ENCODE measurements around the gene VAPA. TPM values are rescaled to one million over a fixed set of nuclear protein-coding genes. Genes with fewer than 3 reads are reported as not detected.
A peak's percentile ranks its signal among the peaks of the same experiment; 100 is the strongest.

Gene VAPA
- total RNA-seq, 3 donors from 2014 or later (not counting 1 experiment from before 2014, with no cell fraction given): 175 to 186 (median 182) TPM

DNA sequence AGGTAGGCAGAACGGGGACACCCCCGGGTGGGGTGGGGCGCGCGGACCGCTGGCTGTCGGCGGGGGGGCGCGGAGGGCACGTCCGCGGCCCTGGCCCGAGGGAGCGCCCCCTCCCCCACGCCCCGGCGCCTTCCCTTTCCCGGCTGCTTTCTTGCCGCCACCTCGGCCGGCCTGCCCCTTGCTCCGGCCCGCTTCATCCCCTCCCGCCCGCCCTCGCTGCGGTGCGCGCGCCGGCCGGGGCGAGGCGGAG is 443 bp downstream of the VAPA start:
- no peaks in the 10 kb centered on the region for H3K36me3 Mint-ChIP-seq
- TF ChIP-seq, protein P1, sequence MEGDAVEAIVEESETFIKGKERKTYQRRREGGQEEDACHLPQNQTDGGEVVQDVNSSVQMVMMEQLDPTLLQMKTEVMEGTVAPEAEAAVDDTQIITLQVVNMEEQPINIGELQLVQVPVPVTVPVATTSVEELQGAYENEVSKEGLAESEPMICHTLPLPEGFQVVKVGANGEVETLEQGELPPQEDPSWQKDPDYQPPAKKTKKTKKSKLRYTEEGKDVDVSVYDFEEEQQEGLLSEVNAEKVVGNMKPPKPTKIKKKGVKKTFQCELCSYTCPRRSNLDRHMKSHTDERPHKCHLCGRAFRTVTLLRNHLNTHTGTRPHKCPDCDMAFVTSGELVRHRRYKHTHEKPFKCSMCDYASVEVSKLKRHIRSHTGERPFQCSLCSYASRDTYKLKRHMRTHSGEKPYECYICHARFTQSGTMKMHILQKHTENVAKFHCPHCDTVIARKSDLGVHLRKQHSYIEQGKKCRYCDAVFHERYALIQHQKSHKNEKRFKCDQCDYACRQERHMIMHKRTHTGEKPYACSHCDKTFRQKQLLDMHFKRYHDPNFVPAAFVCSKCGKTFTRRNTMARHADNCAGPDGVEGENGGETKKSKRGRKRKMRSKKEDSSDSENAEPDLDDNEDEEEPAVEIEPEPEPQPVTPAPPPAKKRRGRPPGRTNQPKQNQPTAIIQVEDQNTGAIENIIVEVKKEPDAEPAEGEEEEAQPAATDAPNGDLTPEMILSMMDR (IDR thresholded peaks at IDR 0.05): no peak
- H3K4me1 Mint-ChIP-seq: peaks cover 26 to 27% of the 10 kb centered on the region in 2 donors
- H3K27me3 Mint-ChIP-seq (ENCODE audit: low read depth in 2 of 2): peaks cover 6 to 15% of the 10 kb centered on the region in 2 donors
- H3K9me3 Mint-ChIP-seq: no peaks in the 10 kb centered on the region
- Histone ChIP-seq H3K27me3 (ENCODE audit: control insufficient read depth, insufficient read depth, low read length) (no peaks in the 10 kb centered on the region), H3K36me3 (ENCODE audit: control insufficient read depth, insufficient read depth, low read length) (no peaks in the 10 kb centered on the region), H3K9me3 (ENCODE audit: control insufficient read depth, insufficient read depth, low read length) (peaks cover 2% of the 10 kb centered on the region), H3K4me1 (ENCODE audit: control insufficient read depth, insufficient read depth, low read length) (peaks cover 12% of the 10 kb centered on the region), H3K27ac (ENCODE audit: low read length) (peak overlapping the region; percentile 96), H3K4me3 (ENCODE audit: low read length) (peak overlapping the region; percentile 88)
- WGBS (ENCODE audit: insufficient coverage): under 1% methylated on average over 35 of the region's 35 CpGs
- DNase-seq (no peak), ATAC-seq (peak in 1 of 3 donors; percentile 4)
- intact Hi-C loops (cut with micrococcal nuclease): loop anchor here (5.0 to 10.0 kb wide), 6 partner anchors 299 to 1993 kb away; partner anchors contain the start of genes MPPE1, NAPG, NDUFV2 and PPP4R1
- peak overlapping the region; percentile 87 for H3K4me3 Mint-ChIP-seq
- H3K27ac Mint-ChIP-seq: peak overlapping the region; percentile 86 to 91

DNA sequence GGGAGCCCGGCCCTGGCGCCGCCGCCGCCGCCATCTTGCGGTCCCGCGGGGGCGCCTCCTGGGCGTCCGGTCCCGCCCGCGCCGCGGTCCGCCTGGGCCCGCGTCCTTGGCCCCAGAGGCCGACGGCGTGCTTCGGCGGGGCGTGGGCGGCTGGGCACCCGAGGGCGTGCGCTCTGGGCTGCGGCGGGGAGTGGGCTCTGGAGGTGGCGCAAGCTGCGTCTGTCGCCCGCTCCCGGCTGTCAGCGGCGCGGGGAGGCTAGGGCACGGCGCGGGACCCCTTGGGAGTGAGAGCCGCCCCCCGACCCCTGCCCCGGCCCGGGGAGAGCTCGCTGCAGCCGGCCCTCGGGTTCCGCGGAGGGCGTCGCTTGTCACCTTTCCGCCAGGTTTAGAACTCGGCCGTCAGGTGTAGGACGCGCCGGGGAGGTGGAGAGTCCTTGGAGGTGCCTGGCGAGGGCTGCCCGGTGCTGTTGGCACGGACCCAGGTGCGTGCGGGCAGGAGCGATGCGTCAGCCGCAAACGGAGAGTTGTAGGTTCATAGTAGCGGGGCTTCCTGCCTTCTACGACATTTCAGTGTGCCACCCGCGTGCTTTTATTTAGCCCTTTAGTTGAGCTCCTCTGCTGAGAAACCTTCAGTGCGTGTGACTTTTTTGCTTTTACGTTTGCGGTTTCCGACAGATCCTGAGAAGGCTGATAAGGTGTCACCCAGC is 921 bp downstream of the VAPA start:
- Mint-ChIP-seq H3K4me1 (peaks cover 26 to 27% of the 10 kb centered on the region in 2 donors), H3K27me3 (ENCODE audit: low read depth in 2 of 2) (peaks cover under 1 to 10% of the 10 kb centered on the region in 2 donors), H3K4me3 (peak overlapping the region; percentile 90), H3K27ac (peak overlapping the region; percentile 91), H3K36me3 (no peaks in the 10 kb centered on the region), H3K9me3 (no peaks in the 10 kb centered on the region)
- TF ChIP-seq, protein P1 (IDR thresholded peaks at IDR 0.05): no peak
- peak; percentile 20 to 34 (median 23) for ATAC-seq
- peak; percentile 74 to 91 for DNase-seq
- Histone ChIP-seq H3K4me1 (ENCODE audit: control insufficient read depth, insufficient read depth, low read length) (peaks cover 13% of the 10 kb centered on the region), H3K27me3 (ENCODE audit: control insufficient read depth, insufficient read depth, low read length) (no peaks in the 10 kb centered on the region), H3K4me3 (ENCODE audit: low read length) (peak overlapping the region; percentile 88), H3K9me3 (ENCODE audit: control insufficient read depth, insufficient read depth, low read length) (peaks cover 2% of the 10 kb centered on the region), H3K36me3 (ENCODE audit: control insufficient read depth, insufficient read depth, low read length) (no peaks in the 10 kb centered on the region), H3K27ac (ENCODE audit: low read length) (peak overlapping the region; percentile 96)
- under 1% methylated on average over 77 of the region's 77 CpGs for WGBS (ENCODE audit: insufficient coverage)
- intact Hi-C loops (cut with micrococcal nuclease): loop anchor here (5.0 to 10.0 kb wide), 6 partner anchors 300 to 1993 kb away; partner anchors contain the start of genes MPPE1, NAPG, NDUFV2 and PPP4R1

DNA sequence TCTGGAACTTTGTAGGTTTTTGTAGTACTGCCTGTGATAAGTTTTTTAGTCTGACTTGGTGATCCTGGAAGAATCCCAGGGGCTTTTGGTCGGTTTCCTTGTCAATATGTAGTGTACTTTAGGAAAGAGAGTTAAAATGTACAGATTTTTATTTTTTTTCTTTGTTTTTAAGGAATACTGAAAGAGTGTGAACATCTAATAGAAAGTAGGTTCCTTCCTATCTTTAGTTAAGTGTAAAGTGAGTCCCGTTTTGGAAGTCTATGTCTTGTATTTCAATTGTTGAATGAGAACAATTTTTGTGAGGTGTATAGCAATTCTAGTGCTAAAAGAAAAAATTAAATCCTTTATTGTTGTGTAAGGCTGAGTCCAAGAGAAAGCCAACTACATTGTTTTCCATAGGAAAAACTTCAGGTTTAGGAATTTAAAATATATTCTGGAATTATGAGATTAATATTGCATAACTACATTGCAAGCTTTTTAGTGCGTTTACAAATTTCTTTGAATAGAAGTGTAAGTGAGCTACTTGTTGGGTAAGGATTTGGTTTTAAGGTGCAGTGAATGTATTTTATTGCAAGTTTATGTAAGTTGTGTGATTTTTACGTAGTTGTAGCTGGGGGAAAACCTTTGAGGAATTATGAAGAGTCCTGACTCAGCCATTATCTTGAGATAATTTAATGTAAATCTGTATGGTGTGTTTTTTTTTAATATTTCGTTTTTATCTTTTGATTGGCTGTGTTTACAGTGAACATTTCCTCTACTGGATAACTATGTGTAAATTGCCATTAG is 1.7 kb downstream of the VAPA start:
- no peak for DNase-seq
- H3K4me3 ChIP-seq (ENCODE audit: low read length): peak overlapping the region; percentile 83
- H3K27me3 ChIP-seq (ENCODE audit: control insufficient read depth, insufficient read depth, low read length): no peaks in the 10 kb centered on the region
- H3K27ac ChIP-seq (ENCODE audit: low read length): peak overlapping the region; percentile 89
- intact Hi-C loops (cut with micrococcal nuclease): loop anchor here (10.0 kb wide), 3 partner anchors 301 to 811 kb away; partner anchors contain the start of genes NDUFV2, PPP4R1 and TWSG1
- H3K4me1 ChIP-seq (ENCODE audit: control insufficient read depth, insufficient read depth, low read length): peaks cover 18% of the 10 kb centered on the region
- WGBS (ENCODE audit: insufficient coverage): 15% methylated on average over 5 of the region's 5 CpGs
- TF ChIP-seq, protein P1 (IDR thresholded peaks at IDR 0.05): no peak
- peaks cover 2% of the 10 kb centered on the region for H3K9me3 ChIP-seq (ENCODE audit: control insufficient read depth, insufficient read depth, low read length)
- peaks cover 26 to 27% of the 10 kb centered on the region in 2 donors for H3K4me1 Mint-ChIP-seq
- H3K36me3 Mint-ChIP-seq: no peaks in the 10 kb centered on the region
- no peak for ATAC-seq
- H3K4me3 Mint-ChIP-seq: peak overlapping the region; percentile 90
- H3K9me3 Mint-ChIP-seq: no peaks in the 10 kb centered on the region
- H3K36me3 ChIP-seq (ENCODE audit: control insufficient read depth, insufficient read depth, low read length): no peaks in the 10 kb centered on the region
- H3K27ac Mint-ChIP-seq: peak overlapping the region; percentile 91
- peaks cover 0 to 3% of the 10 kb centered on the region in 2 donors for H3K27me3 Mint-ChIP-seq (ENCODE audit: low read depth in 2 of 2)
